Thyroid gland (tissue), 4 donors: Measurements from ENCODE around the gene FEN1.

Experiments
- POLR2A ChIP-seq, 2 donors: fragments of 450-650 bp; IDR thresholded peaks; one replicate each; pipeline ENCODE4 v1.6.1; 2017; ENCODE audit warnings: antibody characterized with exemption in 2 of 2, mild to moderate bottlenecking in 2 of 2, moderate library complexity in 1 of 2
- TF ChIP-seq, protein P1 (sequence below), 6 experiments: fragments of 200-600 bp in 3 of 6; fragments of 450-650 bp in 3 of 6; sonication (generic) in 3 of 6; IDR thresholded peaks; one replicate each; pipeline ENCODE4 v1.5.1; 2016 to 2019; ENCODE audit warnings: antibody characterized with exemption in 6 of 6, mild to moderate bottlenecking in 2 of 6, inconsistent platforms in 1 of 6, moderate library complexity in 1 of 6

GRCh38 chr11:61782841-61783240 is 9.9 kb upstream of the FEN1 start:
- TF ChIP-seq, protein P1, sequence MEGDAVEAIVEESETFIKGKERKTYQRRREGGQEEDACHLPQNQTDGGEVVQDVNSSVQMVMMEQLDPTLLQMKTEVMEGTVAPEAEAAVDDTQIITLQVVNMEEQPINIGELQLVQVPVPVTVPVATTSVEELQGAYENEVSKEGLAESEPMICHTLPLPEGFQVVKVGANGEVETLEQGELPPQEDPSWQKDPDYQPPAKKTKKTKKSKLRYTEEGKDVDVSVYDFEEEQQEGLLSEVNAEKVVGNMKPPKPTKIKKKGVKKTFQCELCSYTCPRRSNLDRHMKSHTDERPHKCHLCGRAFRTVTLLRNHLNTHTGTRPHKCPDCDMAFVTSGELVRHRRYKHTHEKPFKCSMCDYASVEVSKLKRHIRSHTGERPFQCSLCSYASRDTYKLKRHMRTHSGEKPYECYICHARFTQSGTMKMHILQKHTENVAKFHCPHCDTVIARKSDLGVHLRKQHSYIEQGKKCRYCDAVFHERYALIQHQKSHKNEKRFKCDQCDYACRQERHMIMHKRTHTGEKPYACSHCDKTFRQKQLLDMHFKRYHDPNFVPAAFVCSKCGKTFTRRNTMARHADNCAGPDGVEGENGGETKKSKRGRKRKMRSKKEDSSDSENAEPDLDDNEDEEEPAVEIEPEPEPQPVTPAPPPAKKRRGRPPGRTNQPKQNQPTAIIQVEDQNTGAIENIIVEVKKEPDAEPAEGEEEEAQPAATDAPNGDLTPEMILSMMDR (IDR thresholded peaks at IDR 0.05): no peak
- TF ChIP-seq POLR2A (IDR thresholded peaks at IDR 0.05): no peak
